Astrocyte (in vitro differentiated cells and primary cell): ENCODE results near the gene ORC3. TPM values are rescaled to one million over a fixed set of nuclear protein-coding genes. Genes with fewer than 3 reads are reported as not detected.

Experiments used
- DNase-seq: peaks from one replicate; pipeline ENCODE4 v3.0.0-alpha.2; 2010; ENCODE audit warnings: low read depth
- FAIRE-seq: peaks from 2 replicates; lab custom pipeline; 2011; peaks lifted over from hg19 to GRCh38; lab: Jason Lieb, UNC
- H2AFZ ChIP-seq: 2 replicates; pipeline ENCODE4 v1.6.0; 2012; ENCODE audit warnings: low read depth, low read length, inconsistent platforms
- H3K27ac ChIP-seq: 2 replicates; pipeline ENCODE4 v1.5.1; 2011; ENCODE audit warnings: low read depth, low read length, inconsistent platforms
- H3K27me3 ChIP-seq: 2 replicates; pipeline ENCODE4 v1.6.0; 2011; ENCODE audit warnings: low read length, inconsistent platforms; ENCODE audit not compliant: insufficient read depth
- H3K36me3 ChIP-seq: 2 replicates; pipeline ENCODE4 v1.5.1; 2011; ENCODE audit warnings: low read length, inconsistent platforms; ENCODE audit not compliant: insufficient read depth
- H3K4me1 ChIP-seq: 2 replicates; pipeline ENCODE4 v1.5.1; 2011; ENCODE audit warnings: low read length, inconsistent platforms; ENCODE audit not compliant: insufficient read depth
- H3K4me2 ChIP-seq: 2 replicates; pipeline ENCODE4 v1.6.0; 2012; ENCODE audit warnings: low read length, inconsistent platforms
- H3K4me3 ChIP-seq: 2 replicates; pipeline ENCODE4 v1.5.1; 2011; ENCODE audit warnings: low read depth, mild to moderate bottlenecking, low read length, inconsistent platforms; ENCODE audit not compliant: insufficient read depth
- H3K79me2 ChIP-seq: 2 replicates; pipeline ENCODE4 v1.6.0; 2012; ENCODE audit warnings: mild to moderate bottlenecking, low read length, inconsistent platforms; ENCODE audit not compliant: insufficient read depth
- H3K9ac ChIP-seq: 2 replicates; pipeline ENCODE4 v1.6.0; 2012; ENCODE audit warnings: mild to moderate bottlenecking, low read length, inconsistent platforms
- H3K9me3 ChIP-seq: 2 replicates; pipeline ENCODE4 v1.5.1; 2012; ENCODE audit warnings: low read depth, mild to moderate bottlenecking, low read length, inconsistent platforms; ENCODE audit not compliant: insufficient read depth
- H4K20me1 ChIP-seq: 2 replicates; pipeline ENCODE4 v1.6.0; 2012; ENCODE audit warnings: low read length, inconsistent platforms; ENCODE audit not compliant: insufficient read depth
- H3K27ac Mint-ChIP-seq: one replicate; pipeline ENCODE4 v1.8.0; 2021; ENCODE audit warnings: mild to moderate bottlenecking, mixed read lengths; ENCODE audit not compliant: unreplicated experiment
- H3K27me3 Mint-ChIP-seq: one replicate; pipeline ENCODE4 v1.8.0; 2021; ENCODE audit warnings: low read depth, mixed read lengths; ENCODE audit not compliant: unreplicated experiment
- H3K36me3 Mint-ChIP-seq: one replicate; pipeline ENCODE4 v1.8.0; 2021; ENCODE audit warnings: low read depth, mixed read lengths; ENCODE audit not compliant: unreplicated experiment
- H3K4me1 Mint-ChIP-seq: one replicate; pipeline ENCODE4 v1.8.0; 2021; ENCODE audit warnings: low read depth, mixed read lengths; ENCODE audit not compliant: unreplicated experiment
- H3K4me3 Mint-ChIP-seq: one replicate; pipeline ENCODE4 v1.8.0; 2021; ENCODE audit warnings: mild to moderate bottlenecking, moderate library complexity, mixed read lengths; ENCODE audit not compliant: unreplicated experiment
- H3K9me3 Mint-ChIP-seq: one replicate; pipeline ENCODE4 v1.8.0; 2021; ENCODE audit warnings: mild to moderate bottlenecking, mixed read lengths; ENCODE audit not compliant: unreplicated experiment
- EZH2 ChIP-seq: IDR thresholded peaks from 2 replicates; pipeline ENCODE4 v1.6.1; 2012; ENCODE audit warnings: mild to moderate bottlenecking, low read length, inconsistent platforms; ENCODE audit not compliant: insufficient read depth
- total RNA-seq: library from RNA; stranded (reverse); gene quantifications from 2 replicates; pipeline ENCODE4 v1.2.1, GENCODE V29; 2021
- TF ChIP-seq, protein P1 (sequence below): IDR thresholded peaks from 2 replicates; pipeline ENCODE4 v1.5.1; 2011; ENCODE audit warnings: low read depth, mild to moderate bottlenecking, inconsistent platforms, low read length, moderate library complexity; ENCODE audit not compliant: insufficient read depth

Gene ORC3
- total RNA-seq, 1 donor from 2014 or later, result 23.1 TPM

- Histone ChIP-seq H3K9ac (no peak overlapping the region), H4K20me1 (no peaks in the 10 kb centered on the region), H3K27ac (peak overlapping the region; percentile 23), H3K4me3 (no peak overlapping the region), H3K27me3 (no peaks in the 10 kb centered on the region), H3K4me2 (peak overlapping the region; percentile 31), H3K4me1 (peaks cover 10% of the 10 kb centered on the region), H3K79me2 (no peaks in the 10 kb centered on the region), H3K9me3 (no peaks in the 10 kb centered on the region), H3K36me3 (peaks cover 3% of the 10 kb centered on the region), H2AFZ (no peak overlapping the region)
- Mint-ChIP-seq H3K4me1 (peaks cover 24% of the 10 kb centered on the region), H3K27me3 (no peaks in the 10 kb centered on the region), H3K4me3 (peak overlapping the region; percentile 21), H3K36me3 (peaks cover 3% of the 10 kb centered on the region), H3K27ac (peak overlapping the region; percentile 49), H3K9me3 (no peaks in the 10 kb centered on the region)
- DNase-seq (peak; percentile 71), FAIRE-seq (peak; percentile 72)
- no peak for TF ChIP-seq EZH2
- TF ChIP-seq, protein P1, sequence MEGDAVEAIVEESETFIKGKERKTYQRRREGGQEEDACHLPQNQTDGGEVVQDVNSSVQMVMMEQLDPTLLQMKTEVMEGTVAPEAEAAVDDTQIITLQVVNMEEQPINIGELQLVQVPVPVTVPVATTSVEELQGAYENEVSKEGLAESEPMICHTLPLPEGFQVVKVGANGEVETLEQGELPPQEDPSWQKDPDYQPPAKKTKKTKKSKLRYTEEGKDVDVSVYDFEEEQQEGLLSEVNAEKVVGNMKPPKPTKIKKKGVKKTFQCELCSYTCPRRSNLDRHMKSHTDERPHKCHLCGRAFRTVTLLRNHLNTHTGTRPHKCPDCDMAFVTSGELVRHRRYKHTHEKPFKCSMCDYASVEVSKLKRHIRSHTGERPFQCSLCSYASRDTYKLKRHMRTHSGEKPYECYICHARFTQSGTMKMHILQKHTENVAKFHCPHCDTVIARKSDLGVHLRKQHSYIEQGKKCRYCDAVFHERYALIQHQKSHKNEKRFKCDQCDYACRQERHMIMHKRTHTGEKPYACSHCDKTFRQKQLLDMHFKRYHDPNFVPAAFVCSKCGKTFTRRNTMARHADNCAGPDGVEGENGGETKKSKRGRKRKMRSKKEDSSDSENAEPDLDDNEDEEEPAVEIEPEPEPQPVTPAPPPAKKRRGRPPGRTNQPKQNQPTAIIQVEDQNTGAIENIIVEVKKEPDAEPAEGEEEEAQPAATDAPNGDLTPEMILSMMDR, result no peak
These were observed 70.4 kb downstream of the ORC3 start for GRCh38 chr6:87660226-87660911.

DNA sequence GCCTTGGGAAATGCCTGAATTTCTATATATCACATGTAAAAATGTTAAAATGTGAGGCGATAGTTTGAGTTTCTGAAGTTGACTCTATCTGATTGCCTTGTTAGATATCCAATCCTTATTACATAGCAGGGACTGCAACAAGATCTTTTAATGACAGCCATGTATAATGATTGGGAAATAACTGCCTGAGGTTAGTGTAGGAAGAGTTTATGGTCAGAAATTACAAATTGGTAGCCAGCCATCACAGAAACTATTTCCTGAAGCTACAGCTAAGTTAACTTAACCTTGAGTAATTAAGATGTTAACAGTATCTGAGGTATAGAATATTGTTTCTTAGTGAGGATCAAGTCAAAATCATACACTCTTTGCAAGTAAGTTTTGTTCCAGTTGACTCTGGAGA is 71.1 kb downstream of the ORC3 start:
- TF ChIP-seq, protein P1, result no peak
- TF ChIP-seq EZH2, result no peak
- no peaks in the 10 kb centered on the region for H3K9me3 Mint-ChIP-seq
- Histone ChIP-seq H3K4me1 (peaks cover 10% of the 10 kb centered on the region), H2AFZ (no peak overlapping the region), H3K4me2 (no peak overlapping the region), H3K9me3 (no peaks in the 10 kb centered on the region), H4K20me1 (no peaks in the 10 kb centered on the region), H3K27me3 (no peaks in the 10 kb centered on the region), H3K9ac (no peak overlapping the region), H3K36me3 (peaks cover 3% of the 10 kb centered on the region), H3K79me2 (no peaks in the 10 kb centered on the region), H3K4me3 (no peak overlapping the region), H3K27ac (no peak overlapping the region)
- no peaks in the 10 kb centered on the region for H3K27me3 Mint-ChIP-seq
- peak; percentile 64 for DNase-seq
- H3K36me3 Mint-ChIP-seq, result peaks cover 3% of the 10 kb centered on the region
- no peak overlapping the region for H3K4me3 Mint-ChIP-seq
- no peak for FAIRE-seq
- peak overlapping the region; percentile 49 for H3K27ac Mint-ChIP-seq
- H3K4me1 Mint-ChIP-seq, result peaks cover 24% of the 10 kb centered on the region

GRCh38 chr6:87661503-87661902 is 71.6 kb downstream of the ORC3 start:
- no peak overlapping the region for H3K4me2 ChIP-seq
- DNase-seq (peak; percentile 10), FAIRE-seq (no peak)
- no peak overlapping the region for H3K4me3 Mint-ChIP-seq
- no peak overlapping the region for H3K9ac ChIP-seq
- H3K27me3 Mint-ChIP-seq, result no peaks in the 10 kb centered on the region
- peaks cover 3% of the 10 kb centered on the region for H3K36me3 Mint-ChIP-seq
- no peaks in the 10 kb centered on the region for H3K9me3 ChIP-seq
- H3K36me3 ChIP-seq, result peaks cover 3% of the 10 kb centered on the region
- no peaks in the 10 kb centered on the region for H4K20me1 ChIP-seq
- no peaks in the 10 kb centered on the region for H3K27me3 ChIP-seq
- no peak overlapping the region for H3K27ac ChIP-seq
- H3K4me1 Mint-ChIP-seq, result peaks cover 24% of the 10 kb centered on the region
- no peaks in the 10 kb centered on the region for H3K9me3 Mint-ChIP-seq
- no peak overlapping the region for H3K4me3 ChIP-seq
- TF ChIP-seq, protein P1, result no peak
- no peak for TF ChIP-seq EZH2
- H3K79me2 ChIP-seq, result no peaks in the 10 kb centered on the region
- no peak overlapping the region for H2AFZ ChIP-seq
- H3K4me1 ChIP-seq, result peaks cover 10% of the 10 kb centered on the region
- H3K27ac Mint-ChIP-seq, result no peak overlapping the region
